OCI-LY1 (cell line): Measurements from ENCODE around the gene ZNF772.

Experiments
- CTCF ChIP-seq: fragments of 200-600 bp; sonication (generic), shearing (Covaris generic); IDR thresholded peaks from 2 replicates; pipeline ENCODE4 v1.5.1; 2017; ENCODE audit warnings: mild to moderate bottlenecking, antibody characterized with exemption, low read length, moderate library complexity, mixed read lengths
- EZH2 ChIP-seq: fragments of 200-600 bp; sonication (generic), shearing (Covaris generic); IDR thresholded peaks from 2 replicates; pipeline ENCODE4 v1.8.0; 2017; ENCODE audit warnings: borderline replicate concordance, mixed run types, mild to moderate bottlenecking, antibody characterized with exemption, low read length, moderate library complexity, mixed read lengths

DNA sequence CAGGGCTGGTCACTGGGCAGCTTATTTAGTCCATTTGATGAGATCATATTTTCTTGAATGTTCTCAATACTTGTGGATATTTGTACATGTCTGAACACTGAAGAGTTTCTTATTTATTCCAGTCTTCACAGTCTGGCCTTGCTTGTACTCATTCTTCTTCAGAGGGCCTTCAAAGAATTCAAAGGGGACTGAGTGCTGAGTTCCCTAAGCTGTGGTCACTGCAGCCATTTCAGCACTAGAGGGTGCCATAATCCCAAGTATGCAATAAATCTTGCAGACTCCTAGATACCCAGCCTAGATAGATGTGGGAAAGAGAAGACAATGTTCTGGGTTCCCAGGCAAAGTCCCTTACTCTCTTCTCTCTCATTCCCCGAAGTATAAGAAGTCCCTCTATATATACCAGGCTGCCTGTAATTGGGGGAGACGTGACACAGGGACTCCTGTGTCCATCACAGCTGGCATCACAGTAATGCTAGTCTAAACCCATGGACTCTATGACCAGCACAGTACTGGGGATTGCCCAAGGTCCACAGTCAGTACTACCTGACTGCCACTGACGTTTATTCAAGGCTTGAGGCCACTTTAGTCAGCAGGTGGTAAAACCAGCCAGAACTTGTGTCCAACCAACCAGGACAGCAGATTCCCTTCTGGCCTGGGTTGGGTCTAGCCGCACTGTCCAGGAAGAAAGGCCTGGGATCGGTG is 11.5 kb downstream of the ZNF772 start:
- TF ChIP-seq EZH2 (no peak), CTCF (peak; percentile 80)
